GM10847 (cell line): ENCODE data around the gene TRPV3.

Experiments
- POLR2A ChIP-seq: IDR thresholded peaks from 2 replicates; pipeline ENCODE4 v1.6.1; 2011; ENCODE audit not compliant: insufficient read length; ENCODE audit errors: extremely low read depth

The TRPV3 gene

DNA sequence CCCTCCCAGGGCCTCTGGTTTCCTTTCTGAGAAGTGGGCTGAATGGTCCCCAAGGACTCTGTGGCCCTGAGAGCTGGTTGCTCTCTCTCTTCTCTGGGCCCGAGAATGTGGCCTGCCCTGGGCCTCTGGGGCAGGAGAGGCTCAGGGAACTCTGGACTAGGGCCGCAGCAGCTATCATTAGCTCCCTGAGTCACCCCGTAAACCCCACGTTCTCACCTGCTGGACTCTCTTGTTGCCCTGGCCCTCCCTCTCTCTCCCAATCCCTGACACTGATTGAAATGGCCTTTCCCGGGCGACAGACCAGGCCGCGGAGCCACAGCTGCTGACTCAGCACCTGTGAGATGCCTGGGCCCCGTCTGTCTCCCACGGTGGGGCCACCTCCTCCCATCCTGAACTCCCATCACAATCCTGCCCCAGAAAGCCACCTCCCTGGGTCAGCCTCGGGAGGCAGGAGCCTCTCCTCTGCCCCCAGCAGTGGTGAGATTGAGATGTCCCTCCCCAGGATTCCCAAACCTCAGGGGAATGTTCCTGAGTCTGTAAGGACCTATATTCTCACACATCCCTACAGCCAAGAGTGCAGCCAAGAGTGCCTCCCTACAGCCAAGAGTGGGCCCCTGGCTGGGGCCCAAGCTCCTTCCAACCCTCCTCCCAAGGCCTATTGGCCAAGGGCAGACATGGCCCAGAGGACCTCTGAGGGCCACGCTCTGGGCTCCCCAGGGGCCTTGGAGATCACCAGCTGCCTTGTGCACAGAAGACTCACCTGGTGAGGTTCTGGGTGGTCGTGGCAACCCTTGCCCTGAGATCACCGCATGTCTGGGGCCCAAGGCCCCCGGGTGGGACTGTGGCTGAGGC, 470 bp downstream of the TRPV3 start:
- no peak for TF ChIP-seq POLR2A

- TF ChIP-seq POLR2A = no peak
Measured at GRCh38 chr17:3556239-3556915, 1.2 kb downstream of the TRPV3 start.

DNA sequence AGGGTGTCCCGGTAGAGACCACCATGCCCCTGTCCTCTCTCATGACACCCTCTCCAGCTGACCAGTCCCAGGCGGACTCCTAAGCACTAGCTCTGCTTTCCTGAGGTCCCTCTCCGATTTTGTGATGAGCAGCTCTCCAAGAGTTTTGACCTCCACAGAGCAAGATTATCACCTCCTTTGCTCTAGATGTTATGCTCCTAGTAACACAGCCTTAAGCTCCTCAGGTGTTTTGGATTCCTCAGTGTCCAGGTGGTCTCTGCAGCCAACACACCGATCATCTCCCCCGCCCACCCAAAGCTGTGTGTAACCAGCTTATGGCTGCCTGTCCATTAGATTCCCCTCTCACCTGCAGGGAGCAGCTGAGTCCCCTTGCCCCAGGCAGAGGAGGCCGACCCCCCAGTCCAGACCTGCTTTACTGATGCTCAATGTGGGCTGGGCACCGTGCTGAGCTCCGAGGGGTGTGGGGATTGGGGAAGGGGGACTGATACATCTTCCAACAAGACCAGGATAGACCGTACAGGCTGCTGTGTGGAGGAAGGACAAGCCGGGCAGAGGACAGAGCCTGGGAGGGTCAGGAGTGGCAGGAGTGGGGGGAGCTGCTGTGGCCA, 2.3 kb downstream of the TRPV3 start:
- no peak for TF ChIP-seq POLR2A

DNA sequence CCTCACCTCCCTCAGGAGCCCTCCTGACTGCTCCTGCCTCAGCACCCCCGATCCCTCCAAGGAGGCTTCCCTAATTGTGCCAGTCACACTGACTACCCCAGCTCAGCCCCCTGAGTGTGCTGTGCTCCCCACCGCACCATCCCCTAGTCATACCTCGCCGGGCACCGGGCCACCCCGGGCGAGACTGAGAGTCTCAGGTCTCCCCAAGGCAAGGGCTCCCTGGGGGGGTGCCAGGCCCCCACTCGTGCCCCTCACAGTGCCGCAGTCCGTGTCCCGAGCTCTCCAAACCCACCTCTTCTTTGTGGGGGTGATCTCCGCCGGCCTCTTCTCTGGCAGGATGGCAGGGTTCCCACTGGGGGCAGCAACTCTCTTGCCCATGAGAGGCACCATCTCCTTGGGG, 3.2 kb downstream of the TRPV3 start:
- no peak for TF ChIP-seq POLR2A

- TF ChIP-seq POLR2A = no peak
Measured at GRCh38 chr17:3553419-3554401, 3.9 kb downstream of the TRPV3 start.

- no peak for TF ChIP-seq POLR2A
Measured at GRCh38 chr17:3552916-3553315, 4.7 kb downstream of the TRPV3 start.

DNA sequence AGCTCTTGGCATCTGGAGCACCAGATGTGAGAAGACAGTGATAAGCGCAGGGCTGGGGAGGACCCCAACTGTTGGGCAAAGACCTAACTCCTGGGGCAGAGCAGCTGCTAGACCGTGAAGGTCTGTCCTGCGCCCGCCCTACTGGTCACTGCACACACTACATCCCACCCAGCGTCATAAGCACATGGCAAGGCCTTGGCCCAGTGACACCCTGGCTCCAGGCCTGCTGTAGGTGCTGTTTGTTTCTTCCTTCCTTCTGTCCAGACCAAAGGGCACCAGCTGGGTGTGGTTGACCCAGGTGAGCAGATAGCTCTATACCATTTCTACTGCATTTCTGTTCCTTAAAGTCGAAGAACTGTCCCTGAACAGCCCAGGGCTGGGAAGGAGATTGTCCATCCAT, 6.4 kb downstream of the TRPV3 start:
- TF ChIP-seq POLR2A = no peak

- TF ChIP-seq POLR2A = no peak
Measured at GRCh38 chr17:3549610-3550162, 7.9 kb downstream of the TRPV3 start.

DNA sequence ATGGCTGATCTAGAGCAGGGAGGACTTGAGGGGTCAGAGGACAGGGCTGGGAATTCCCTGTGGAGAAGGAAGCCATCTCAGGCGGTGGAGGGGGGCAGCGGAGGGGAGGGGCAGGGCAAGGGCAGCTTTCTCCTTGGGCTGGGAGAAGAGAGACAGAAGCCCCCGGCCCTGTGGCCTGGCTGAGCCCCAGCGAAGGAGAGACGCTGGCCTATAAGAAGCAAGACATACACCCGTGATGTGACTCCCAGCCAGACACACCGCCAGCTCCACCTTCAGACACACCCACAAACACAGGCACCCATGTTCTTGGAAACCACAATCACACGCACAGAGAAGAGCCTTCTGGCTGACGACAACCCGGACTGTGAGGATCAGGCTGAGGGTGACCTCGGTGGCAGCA, 10.0 kb downstream of the TRPV3 start:
- TF ChIP-seq POLR2A = no peak

DNA sequence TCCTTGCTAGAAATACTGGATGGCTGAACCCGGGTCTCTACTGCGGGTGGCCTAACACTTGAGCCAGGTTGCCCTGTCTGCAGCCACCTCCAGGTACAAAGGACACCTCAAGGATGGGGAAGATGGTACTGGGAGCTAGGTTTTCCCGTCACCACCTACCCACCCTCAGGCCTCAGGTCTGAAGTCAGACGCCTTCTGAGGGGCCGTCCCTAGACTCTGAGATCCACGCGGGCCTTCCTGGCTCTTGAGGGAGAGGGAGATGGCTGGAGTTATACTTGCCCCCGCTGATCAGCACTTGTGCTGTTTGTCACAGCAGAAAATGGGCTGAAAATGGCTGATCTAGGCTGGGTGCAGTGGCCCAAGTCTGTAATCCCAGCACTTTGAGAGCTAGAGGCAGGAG, 10.6 kb downstream of the TRPV3 start:
- no peak for TF ChIP-seq POLR2A

DNA sequence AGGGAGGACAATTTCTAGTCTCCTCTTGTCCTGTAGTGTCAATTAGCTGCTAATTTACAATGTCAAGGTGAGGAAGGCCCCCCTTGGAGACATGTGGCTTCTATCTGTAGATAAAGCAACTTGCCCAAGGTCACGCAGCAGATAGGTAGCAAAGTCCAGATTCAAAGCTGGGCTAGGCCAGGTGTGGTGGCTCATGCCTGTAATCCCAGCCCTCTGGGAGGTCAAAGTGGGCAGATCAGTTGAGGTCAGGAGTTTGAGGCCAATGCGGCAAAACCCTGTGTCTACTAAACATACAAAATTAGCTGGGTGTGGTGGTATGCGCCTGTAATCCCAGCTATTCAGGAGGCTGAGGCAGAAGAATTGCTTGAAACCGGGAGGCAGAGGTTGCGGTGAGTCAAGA, 11.1 kb downstream of the TRPV3 start:
- TF ChIP-seq POLR2A = no peak

DNA sequence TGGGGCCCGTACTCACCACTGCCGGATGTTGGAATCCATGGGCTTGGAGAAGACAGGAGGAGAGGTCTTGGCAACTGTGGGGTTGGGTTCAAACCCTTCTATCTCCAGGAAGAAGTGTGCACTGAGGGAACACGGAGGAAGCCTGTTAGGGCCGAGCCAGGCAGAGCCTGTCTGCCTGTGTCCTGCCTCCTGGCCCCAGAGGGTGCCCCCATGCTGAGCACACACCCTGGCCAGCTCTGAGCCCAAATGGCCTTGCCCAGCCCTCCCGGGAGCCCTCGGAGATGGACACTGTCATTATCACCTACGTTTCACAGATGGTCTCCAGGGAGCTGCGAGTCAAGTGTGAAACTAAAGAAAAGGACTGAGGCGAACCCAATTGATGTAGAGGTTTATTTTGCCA, 12.5 kb downstream of the TRPV3 start:
- no peak for TF ChIP-seq POLR2A

DNA sequence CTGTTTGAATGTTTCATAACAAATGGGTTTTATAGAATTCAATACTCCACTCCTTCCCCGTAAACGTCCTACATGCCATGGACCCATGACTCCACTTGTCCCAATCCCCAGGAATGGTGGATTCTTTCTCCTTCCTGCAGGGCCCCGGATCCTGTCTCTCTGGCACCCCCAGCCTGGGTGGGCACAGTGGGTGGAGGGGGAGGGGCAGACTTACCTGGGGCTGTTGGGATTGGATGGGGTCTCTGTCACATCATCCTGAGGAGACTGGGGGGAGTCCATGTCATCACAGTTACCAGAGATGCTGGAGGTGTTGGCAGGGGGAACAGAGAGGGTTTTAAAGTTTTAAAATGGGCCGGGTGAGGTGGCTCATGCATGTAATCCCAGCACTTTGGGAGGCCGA, 13.2 kb downstream of the TRPV3 start:
- TF ChIP-seq POLR2A = no peak

DNA sequence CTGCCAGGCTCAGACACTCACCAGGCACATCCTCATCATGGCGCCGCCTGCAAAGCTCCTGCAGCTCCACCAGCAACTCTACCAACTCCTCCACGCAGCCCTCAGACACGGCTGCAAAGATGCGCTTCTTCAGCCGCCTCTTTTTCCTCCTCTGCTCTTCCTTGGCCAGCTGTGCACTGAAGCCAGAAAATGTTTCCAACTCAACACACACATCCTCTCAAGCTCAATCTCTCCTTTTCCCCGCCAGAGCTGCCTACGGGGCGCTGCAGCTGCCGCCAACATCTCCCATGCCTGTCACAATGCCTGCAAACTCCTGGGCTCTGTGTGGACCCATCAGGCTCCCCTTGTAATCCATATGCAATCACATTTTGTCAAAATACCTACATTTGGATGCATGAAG, 14.2 kb downstream of the TRPV3 start:
- TF ChIP-seq POLR2A = no peak
